Esophagus (tissue), 2 donors: ENCODE results near the gene ZNF408. TPM values are rescaled to one million over a fixed set of nuclear protein-coding genes. Genes with fewer than 3 reads are reported as not detected.

ENCODE experiments used
- H3K27ac ChIP-seq, 2 donors: one replicate each; pipeline ENCODE4 v1.5.1; 2013; ENCODE audit warnings: low read depth in 2 of 2, mild to moderate bottlenecking in 2 of 2, inconsistent platforms in 1 of 2, low read length in 1 of 2, moderate library complexity in 1 of 2
- H3K27me3 ChIP-seq, 2 donors: one replicate each; pipeline ENCODE4 v1.6.1; 2013; ENCODE audit warnings: low read length in 2 of 2, control low read depth in 1 of 2, mild to moderate bottlenecking in 1 of 2; ENCODE audit not compliant: insufficient read depth in 2 of 2, control insufficient read depth in 1 of 2
- H3K36me3 ChIP-seq, 2 donors: one replicate each; pipeline ENCODE4 v1.6.1; 2013; ENCODE audit warnings: low read length in 1 of 2; ENCODE audit not compliant: control insufficient read depth in 2 of 2, insufficient read depth in 2 of 2
- H3K4me1 ChIP-seq, 2 donors: one replicate each; pipeline ENCODE4 v1.6.1; 2013; ENCODE audit warnings: low read length in 1 of 2; ENCODE audit not compliant: control insufficient read depth in 2 of 2, insufficient read depth in 2 of 2
- H3K4me3 ChIP-seq, 2 donors: one replicate each; pipeline ENCODE4 v1.5.1; 2013; ENCODE audit warnings: low read length in 2 of 2, mild to moderate bottlenecking in 2 of 2, low read depth in 1 of 2, moderate library complexity in 1 of 2
- H3K9me3 ChIP-seq, 2 donors: one replicate each; pipeline ENCODE4 v1.6.1; 2013; ENCODE audit warnings: mild to moderate bottlenecking in 2 of 2, low read depth in 1 of 2, low read length in 1 of 2, moderate library complexity in 1 of 2; ENCODE audit not compliant: control insufficient read depth in 2 of 2, insufficient read depth in 1 of 2
- WGBS, 2 donors: extraction: QIAGEN DNeasy Blood & Tissue Kit; methylation state at CpG; one replicate each; pipeline ENCODE4 v1.1.7; 2013; 5-methylcytosine and 5-hydroxymethylcytosine counted together
- polyA plus RNA-seq, 2 donors: library from polyadenylated mRNA; stranded (reverse); fragments of 200-250 nt; gene quantifications; one replicate each; pipeline ENCODE4 v1.2.3, GENCODE V29; 2013
- donor health status: healthy with polysubstance abuse.
- donor health status: Bipolar disorder and iron deficiency.

The ZNF408 gene
- polyA plus RNA-seq, 2 donors = 7.8 to 8.1 TPM

DNA sequence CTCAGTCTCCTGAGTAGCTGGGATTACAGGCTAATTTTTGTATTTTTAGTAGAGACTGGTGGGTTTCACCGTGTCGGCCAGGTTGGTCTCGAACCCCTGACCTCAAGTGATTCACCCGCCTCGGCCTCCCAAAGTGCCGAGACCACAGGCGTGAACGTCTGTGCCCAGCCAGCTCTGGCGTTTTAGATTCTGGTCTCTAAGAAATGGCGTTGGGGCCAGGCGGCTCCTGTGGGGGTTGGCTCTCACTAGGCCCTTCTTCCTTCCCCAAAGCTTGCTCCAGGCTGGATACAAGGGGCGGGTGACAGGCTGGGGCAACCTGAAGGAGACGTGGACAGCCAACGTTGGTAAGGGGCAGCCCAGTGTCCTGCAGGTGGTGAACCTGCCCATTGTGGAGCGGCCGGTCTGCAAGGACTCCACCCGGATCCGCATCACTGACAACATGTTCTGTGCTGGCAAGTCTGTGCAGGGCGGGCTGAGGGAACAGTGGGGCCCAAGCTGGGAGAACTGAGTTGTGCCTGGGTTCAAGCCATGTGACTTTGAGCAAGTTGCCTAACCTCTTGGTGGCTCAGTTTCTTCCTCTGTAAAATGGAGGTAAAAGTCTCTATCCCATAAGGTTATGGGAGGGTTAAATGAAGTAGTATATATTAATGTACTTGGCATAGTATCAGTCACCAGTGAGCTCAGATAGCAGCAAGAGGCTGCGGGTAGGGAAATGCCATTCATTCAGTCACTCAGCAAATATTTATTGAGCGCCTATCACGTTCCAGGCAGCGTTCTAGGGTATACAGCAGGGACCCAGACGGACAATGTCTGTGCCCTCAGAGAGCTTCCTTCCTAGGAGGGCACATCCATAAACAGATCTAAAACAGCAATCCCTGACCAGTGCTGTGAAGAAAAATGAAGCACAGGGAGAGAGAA is 28.5 kb downstream of the ZNF408 start:
- Histone ChIP-seq H3K4me3 (no peak overlapping the region), H3K9me3 (no peaks in the 10 kb centered on the region), H3K36me3 (no peaks in the 10 kb centered on the region), H3K4me1 (peaks cover 0 to 5% of the 10 kb centered on the region in 2 donors), H3K27ac (no peak overlapping the region), H3K27me3 (no peaks in the 10 kb centered on the region)
- WGBS, 2 donors = 69 to 77% methylated on average over 24 of the region's 24 CpGs

DNA sequence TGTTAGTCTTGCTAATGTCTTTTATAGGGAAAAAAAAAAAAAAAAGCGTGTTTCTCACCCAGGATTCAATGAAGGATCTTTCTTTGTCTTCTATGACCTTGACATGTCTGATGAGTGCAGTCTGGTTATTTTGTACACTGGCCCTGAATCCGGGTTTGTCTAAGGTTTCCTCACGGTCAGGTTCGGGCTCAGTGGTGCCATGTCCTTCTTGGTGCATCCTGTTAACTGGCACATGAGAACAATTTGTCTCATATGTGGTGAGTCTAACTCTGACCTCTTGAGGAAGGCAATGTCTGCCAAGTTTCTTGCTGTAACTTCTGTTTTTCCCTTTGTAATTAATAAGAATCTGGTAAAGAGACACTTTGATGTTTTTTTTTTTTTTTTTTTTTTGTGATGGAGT is 30.7 kb downstream of the ZNF408 start:
- Histone ChIP-seq H3K36me3 (no peaks in the 10 kb centered on the region), H3K27ac (no peak overlapping the region), H3K4me1 (peaks cover 0 to 5% of the 10 kb centered on the region in 2 donors), H3K4me3 (no peak overlapping the region), H3K9me3 (no peaks in the 10 kb centered on the region), H3K27me3 (no peaks in the 10 kb centered on the region)
- WGBS, 2 donors = 84 to 93% methylated on average over 4 of the region's 4 CpGs

DNA sequence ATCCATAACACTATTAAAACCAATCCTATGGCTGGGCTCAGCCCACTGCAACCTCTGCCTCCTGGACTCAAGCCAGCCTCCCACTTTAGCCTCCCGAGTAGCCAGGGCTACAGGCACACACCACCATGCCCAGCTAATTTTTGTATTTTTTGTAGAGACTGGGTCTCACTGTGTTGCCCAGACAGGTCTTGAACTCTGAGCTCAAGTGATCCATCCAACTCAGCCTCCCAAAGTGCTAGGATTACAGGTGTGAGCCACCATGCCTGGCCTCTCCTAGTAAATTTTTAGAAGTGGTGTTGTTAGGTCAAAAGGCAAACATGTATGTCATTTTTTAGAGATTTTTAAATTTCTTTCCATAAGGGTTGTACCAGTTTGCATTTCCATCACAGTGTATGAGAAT is 32.4 kb downstream of the ZNF408 start:
- Histone ChIP-seq H3K27ac (no peak overlapping the region), H3K27me3 (no peaks in the 10 kb centered on the region), H3K36me3 (no peaks in the 10 kb centered on the region), H3K4me1 (peaks cover 0 to 5% of the 10 kb centered on the region in 2 donors), H3K9me3 (no peaks in the 10 kb centered on the region), H3K4me3 (no peak overlapping the region)
- 79 to 86% methylated on average over 1 of the region's 1 CpG for WGBS, 2 donors

DNA sequence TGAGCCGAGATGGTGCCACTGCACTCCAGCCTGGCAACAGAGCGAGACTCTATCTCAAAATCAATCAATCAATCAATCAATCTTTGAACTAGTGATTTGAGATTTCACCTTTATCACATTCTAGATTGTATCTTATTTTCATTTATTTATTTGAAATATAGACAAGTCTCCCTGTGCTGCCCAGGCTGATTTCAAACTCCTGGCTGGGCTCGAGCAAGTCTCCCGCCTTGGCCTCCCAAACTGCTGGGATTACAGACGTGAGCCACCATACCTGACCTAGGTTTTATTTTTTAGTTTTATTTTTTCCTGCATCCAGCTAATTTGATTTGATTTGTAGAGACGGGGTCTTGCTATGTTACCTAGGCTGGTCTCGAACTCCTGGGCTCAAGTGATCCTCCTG is 35.3 kb downstream of the ZNF408 start:
- Histone ChIP-seq H3K4me3 (no peak overlapping the region), H3K36me3 (no peaks in the 10 kb centered on the region), H3K4me1 (no peaks in the 10 kb centered on the region), H3K27me3 (no peaks in the 10 kb centered on the region), H3K27ac (no peak overlapping the region), H3K9me3 (no peaks in the 10 kb centered on the region)
- 92 to 94% methylated on average over 7 of the region's 7 CpGs for WGBS, 2 donors

DNA sequence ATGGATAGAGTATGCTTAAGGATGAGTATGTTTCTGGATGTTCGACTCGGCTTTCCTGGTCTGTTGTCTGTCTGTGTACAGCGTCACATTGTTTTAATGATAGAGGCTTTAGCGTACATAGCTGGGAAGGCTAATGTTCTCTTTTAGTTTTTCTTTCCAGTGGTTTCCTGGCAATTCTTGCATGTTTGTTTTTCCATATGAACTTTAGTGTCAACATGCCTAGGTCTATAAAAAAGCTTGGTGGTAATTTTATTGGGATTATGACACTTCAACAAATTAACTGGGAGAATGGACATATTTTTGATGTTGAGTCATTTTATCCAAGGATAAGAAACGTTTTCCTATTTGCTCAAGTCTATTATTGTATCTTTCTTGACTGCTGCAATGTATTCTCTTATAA is 35.8 kb downstream of the ZNF408 start:
- H3K4me3 ChIP-seq = no peak overlapping the region
- no peak overlapping the region for H3K27ac ChIP-seq
- 67 to 68% methylated on average over 5 of the region's 5 CpGs for WGBS, 2 donors
- H3K27me3 ChIP-seq = no peaks in the 10 kb centered on the region
- H3K36me3 ChIP-seq = peaks cover 0 to under 1% of the 10 kb centered on the region in 2 donors
- no peaks in the 10 kb centered on the region for H3K9me3 ChIP-seq
- H3K4me1 ChIP-seq = no peaks in the 10 kb centered on the region

DNA sequence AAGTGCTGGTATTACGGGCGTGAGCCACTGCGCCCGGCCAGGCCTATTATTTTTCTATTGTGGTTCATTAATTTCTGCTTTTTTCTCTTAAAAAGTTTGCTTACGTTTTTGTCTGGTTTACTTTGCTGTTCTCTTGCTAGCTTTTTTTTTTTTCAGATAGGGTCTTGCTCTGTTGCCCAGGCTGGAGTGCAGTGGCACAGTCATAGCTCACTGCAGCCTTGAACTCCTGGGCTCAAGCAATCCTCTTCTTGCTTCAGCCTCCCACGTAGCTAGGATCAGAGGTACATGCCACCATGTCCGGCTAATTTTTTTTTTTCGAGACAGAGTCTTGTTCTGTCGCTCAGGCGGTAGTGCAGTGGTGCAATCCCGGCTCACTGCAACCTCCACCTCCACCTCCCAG is 36.9 kb downstream of the ZNF408 start:
- H3K36me3 ChIP-seq = peaks cover 3% of the 10 kb centered on the region in 2 donors
- H3K9me3 ChIP-seq = no peaks in the 10 kb centered on the region
- no peak overlapping the region for H3K27ac ChIP-seq
- no peak overlapping the region for H3K4me3 ChIP-seq
- H3K27me3 ChIP-seq = no peaks in the 10 kb centered on the region
- no peaks in the 10 kb centered on the region for H3K4me1 ChIP-seq
- WGBS, 2 donors = 93 to 95% methylated on average over 11 of the region's 11 CpGs

DNA sequence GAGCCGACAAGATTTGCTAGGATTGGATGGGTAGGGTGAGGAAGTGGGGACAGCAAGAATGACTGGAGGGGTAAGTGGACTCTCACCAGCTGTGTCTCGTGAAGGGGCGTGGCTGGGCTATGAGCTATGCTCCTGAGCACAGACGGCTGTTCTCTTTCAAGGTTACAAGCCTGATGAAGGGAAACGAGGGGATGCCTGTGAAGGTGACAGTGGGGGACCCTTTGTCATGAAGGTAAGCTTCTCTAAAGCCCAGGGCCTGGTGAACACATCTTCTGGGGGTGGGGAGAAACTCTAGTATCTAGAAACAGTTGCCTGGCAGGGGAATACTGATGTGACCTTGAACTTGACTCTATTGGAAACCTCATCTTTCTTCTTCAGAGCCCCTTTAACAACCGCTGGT is 38.1 kb downstream of the ZNF408 start:
- no peaks in the 10 kb centered on the region for H3K4me1 ChIP-seq
- H3K27ac ChIP-seq = no peak overlapping the region
- no peak overlapping the region for H3K4me3 ChIP-seq
- 74 to 76% methylated on average over 6 of the region's 6 CpGs for WGBS, 2 donors
- H3K27me3 ChIP-seq = no peaks in the 10 kb centered on the region
- peaks cover 6 to 11% of the 10 kb centered on the region in 2 donors for H3K36me3 ChIP-seq
- H3K9me3 ChIP-seq = no peaks in the 10 kb centered on the region

DNA sequence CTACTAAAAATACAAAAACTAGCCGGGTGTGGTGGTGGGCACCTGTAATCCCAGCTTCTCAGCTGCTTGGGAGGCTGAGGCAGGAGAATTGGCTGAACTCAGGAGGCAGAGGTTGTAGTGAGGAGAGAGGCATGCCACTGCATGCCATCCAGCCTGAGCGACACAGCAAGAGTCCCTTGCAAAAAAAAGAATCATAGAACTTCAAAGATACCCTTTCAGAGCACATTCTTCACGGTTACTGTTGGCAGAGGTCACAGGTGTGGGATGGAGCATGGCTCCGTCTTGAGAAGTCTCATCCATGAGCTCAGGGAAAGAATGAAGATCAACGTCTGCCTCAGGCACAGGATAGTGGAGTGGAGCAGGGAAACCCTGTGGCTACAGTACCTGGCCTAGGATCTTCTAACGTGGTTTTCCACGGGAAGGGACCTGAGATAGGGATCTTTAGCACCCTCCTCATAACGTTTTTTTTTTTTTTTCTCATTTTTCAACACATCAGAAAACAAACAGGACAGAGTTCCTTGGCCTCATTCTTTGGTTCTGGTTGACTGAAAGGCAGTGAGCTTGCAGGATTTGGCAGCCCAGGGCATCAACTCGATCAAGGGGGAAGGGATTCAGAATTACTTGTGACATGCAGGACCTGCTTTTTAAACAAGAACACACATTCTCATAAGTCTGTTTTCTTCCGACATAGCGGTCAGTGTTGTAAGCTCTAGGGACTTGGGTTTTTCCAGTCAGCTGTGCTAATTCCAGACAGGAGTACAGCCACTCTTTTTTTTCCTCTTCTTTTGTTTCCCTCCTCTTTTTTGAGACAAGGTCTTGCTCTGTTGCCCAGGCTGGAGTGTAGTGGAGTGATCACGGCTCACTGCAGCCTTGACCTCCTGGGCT is 41.0 kb downstream of the ZNF408 start:
- H3K4me3 ChIP-seq = no peak overlapping the region
- WGBS, 2 donors = 53 to 68% methylated on average over 12 of the region's 12 CpGs
- H3K27ac ChIP-seq = no peak overlapping the region
- H3K27me3 ChIP-seq = no peaks in the 10 kb centered on the region
- H3K4me1 ChIP-seq = no peaks in the 10 kb centered on the region
- H3K9me3 ChIP-seq = no peaks in the 10 kb centered on the region
- peaks cover 11 to 16% of the 10 kb centered on the region in 2 donors for H3K36me3 ChIP-seq

DNA sequence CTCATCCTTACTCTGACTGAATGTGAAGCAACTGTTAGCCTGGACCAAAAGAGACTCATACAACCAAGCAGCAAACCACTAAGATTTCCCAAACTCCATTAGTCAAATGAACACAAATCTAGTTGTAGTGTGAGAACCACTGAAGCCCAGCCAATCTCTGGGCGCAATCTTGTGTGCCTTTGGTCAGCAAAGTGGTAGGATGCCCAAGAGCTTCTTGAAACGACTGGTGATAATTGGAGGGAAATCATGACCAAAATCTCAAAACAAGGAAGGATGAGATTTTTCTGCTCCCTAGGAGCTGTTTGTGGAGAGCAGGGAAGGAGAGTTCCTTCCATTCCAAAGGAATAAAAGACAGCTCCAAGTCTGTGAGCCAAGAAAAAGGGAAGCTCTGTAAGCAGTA is 42.2 kb downstream of the ZNF408 start:
- WGBS, 2 donors = 84 to 92% methylated on average over 2 of the region's 2 CpGs
- Histone ChIP-seq H3K4me1 (no peaks in the 10 kb centered on the region), H3K36me3 (peaks cover 13 to 16% of the 10 kb centered on the region in 2 donors)

More for the DNA sequence above, 42.2 kb downstream of the ZNF408 start:
- Histone ChIP-seq H3K9me3 (no peaks in the 10 kb centered on the region), H3K27me3 (no peaks in the 10 kb centered on the region), H3K4me3 (no peak overlapping the region), H3K27ac (no peak overlapping the region)
